HL-60 (cell line): ENCODE results near the gene WFS1.

Experiments
- TF ChIP-seq, protein P1 (sequence below): IDR thresholded peaks from one replicate; pipeline ENCODE4 v1.5.1; 2011; ENCODE audit warnings: low read length, control low read depth, inconsistent platforms; ENCODE audit not compliant: insufficient read depth
- TF ChIP-seq, protein P2 (sequence below): IDR thresholded peaks from 2 replicates; pipeline ENCODE4 v1.6.1; 2012; ENCODE audit warnings: low read depth; ENCODE audit not compliant: insufficient replicate concordance

DNA sequence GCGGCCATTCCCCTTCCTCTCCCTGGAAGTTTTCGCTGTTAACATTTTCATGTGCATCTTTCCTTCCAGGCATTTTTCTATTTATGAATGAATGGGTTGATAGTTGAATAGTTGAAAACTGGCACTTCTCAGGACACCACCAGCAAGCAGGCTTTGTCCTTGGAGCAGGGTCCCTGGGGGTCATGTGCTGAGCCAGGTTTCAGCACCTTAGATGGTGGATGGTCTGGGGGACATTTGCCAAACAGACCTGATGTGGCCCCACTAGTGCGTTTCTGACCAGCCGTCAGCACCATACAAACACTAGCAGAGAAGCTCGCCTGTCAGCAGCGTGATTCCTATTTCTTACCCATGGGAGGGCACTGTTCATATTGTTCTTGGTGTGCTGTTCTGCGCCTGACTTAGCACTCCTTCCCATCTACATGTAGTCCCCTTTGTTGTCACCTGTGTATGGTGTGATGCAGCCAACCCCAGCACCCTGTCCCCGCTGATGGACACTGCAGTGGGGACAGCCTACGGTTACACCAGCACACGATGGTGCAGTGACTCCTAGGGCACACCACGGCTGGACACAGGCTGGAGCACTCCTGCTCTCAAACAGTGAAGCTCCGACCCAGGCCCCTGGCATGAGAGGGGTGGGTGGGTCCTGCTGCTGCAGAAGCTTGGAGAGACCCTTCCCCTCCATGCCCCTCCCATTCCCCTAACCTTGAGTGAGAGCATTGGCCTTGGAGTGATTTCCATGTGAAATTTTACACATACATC lies 27.2 kb upstream of the WFS1 start:
- TF ChIP-seq, protein P1, sequence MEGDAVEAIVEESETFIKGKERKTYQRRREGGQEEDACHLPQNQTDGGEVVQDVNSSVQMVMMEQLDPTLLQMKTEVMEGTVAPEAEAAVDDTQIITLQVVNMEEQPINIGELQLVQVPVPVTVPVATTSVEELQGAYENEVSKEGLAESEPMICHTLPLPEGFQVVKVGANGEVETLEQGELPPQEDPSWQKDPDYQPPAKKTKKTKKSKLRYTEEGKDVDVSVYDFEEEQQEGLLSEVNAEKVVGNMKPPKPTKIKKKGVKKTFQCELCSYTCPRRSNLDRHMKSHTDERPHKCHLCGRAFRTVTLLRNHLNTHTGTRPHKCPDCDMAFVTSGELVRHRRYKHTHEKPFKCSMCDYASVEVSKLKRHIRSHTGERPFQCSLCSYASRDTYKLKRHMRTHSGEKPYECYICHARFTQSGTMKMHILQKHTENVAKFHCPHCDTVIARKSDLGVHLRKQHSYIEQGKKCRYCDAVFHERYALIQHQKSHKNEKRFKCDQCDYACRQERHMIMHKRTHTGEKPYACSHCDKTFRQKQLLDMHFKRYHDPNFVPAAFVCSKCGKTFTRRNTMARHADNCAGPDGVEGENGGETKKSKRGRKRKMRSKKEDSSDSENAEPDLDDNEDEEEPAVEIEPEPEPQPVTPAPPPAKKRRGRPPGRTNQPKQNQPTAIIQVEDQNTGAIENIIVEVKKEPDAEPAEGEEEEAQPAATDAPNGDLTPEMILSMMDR = no peak
- TF ChIP-seq, protein P2, sequence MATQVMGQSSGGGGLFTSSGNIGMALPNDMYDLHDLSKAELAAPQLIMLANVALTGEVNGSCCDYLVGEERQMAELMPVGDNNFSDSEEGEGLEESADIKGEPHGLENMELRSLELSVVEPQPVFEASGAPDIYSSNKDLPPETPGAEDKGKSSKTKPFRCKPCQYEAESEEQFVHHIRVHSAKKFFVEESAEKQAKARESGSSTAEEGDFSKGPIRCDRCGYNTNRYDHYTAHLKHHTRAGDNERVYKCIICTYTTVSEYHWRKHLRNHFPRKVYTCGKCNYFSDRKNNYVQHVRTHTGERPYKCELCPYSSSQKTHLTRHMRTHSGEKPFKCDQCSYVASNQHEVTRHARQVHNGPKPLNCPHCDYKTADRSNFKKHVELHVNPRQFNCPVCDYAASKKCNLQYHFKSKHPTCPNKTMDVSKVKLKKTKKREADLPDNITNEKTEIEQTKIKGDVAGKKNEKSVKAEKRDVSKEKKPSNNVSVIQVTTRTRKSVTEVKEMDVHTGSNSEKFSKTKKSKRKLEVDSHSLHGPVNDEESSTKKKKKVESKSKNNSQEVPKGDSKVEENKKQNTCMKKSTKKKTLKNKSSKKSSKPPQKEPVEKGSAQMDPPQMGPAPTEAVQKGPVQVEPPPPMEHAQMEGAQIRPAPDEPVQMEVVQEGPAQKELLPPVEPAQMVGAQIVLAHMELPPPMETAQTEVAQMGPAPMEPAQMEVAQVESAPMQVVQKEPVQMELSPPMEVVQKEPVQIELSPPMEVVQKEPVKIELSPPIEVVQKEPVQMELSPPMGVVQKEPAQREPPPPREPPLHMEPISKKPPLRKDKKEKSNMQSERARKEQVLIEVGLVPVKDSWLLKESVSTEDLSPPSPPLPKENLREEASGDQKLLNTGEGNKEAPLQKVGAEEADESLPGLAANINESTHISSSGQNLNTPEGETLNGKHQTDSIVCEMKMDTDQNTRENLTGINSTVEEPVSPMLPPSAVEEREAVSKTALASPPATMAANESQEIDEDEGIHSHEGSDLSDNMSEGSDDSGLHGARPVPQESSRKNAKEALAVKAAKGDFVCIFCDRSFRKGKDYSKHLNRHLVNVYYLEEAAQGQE = no peak
